ENCODE data around the gene GPC5. TPM values are rescaled to one million over a fixed set of nuclear protein-coding genes. Genes with fewer than 3 reads are reported as not detected.

The GPC5 gene
- total and polyA plus RNA-seq, 2 of the 13 experiments (the other 11 are each of a cell fraction or from before 2014, with no cell fraction given): 0.02 to 0.07 TPM

- Histone ChIP-seq H4K20me1 (ENCODE audit: insufficient read depth, low read length) (no peaks in the 10 kb centered on the region), H3K9me3 (ENCODE audit: low read length) (no peaks in the 10 kb centered on the region), H3K36me3 (replicated peaks in 1 of 2; ENCODE audit: control insufficient read depth in 1 of 2, insufficient read depth in 2 of 2, low read length in 2 of 2) (no peaks in the 10 kb centered on the region), H3K27ac (ENCODE audit: extremely low read length, insufficient read depth, low read length) (no peak overlapping the region), H3K27me3 (ENCODE audit: control insufficient read depth in 1 of 2, insufficient read depth in 2 of 2, low read length in 2 of 2) (no peaks in the 10 kb centered on the region), H3K4me2 (ENCODE audit: low read depth, low read length) (no peak overlapping the region), H3K4me3 (replicated peaks in 1 of 3; ENCODE audit: insufficient read depth in 1 of 3, low read depth in 2 of 3, low read length in 3 of 3) (no peak overlapping the region), H3K9ac (ENCODE audit: insufficient read depth, low read depth, low read length) (no peak overlapping the region), H2AFZ (ENCODE audit: low read length) (no peak overlapping the region), H3K79me2 (ENCODE audit: insufficient read depth, low read length) (no peaks in the 10 kb centered on the region), H3K4me1 (ENCODE audit: insufficient read depth, low read length) (no peaks in the 10 kb centered on the region)
- WGBS (ENCODE audit: low lambda C conversion rate): 6% methylated on average over 3 of the region's 3 CpGs
- no peak for TF ChIP-seq NONO (IDR thresholded peaks at IDR 0.05)
- no peak for TF ChIP-seq NONO (CRISPR knock-in tag; conservative IDR thresholded peaks at IDR 0.05)
- no peak for TF ChIP-seq SNAPC2 (CRISPR knock-in tag; IDR thresholded peaks at IDR 0.05)
- no peak for TF ChIP-seq RARG (CRISPR knock-in tag; IDR thresholded peaks at IDR 0.05; ENCODE audit: low read depth)
- TF ChIP-seq, protein P1, sequence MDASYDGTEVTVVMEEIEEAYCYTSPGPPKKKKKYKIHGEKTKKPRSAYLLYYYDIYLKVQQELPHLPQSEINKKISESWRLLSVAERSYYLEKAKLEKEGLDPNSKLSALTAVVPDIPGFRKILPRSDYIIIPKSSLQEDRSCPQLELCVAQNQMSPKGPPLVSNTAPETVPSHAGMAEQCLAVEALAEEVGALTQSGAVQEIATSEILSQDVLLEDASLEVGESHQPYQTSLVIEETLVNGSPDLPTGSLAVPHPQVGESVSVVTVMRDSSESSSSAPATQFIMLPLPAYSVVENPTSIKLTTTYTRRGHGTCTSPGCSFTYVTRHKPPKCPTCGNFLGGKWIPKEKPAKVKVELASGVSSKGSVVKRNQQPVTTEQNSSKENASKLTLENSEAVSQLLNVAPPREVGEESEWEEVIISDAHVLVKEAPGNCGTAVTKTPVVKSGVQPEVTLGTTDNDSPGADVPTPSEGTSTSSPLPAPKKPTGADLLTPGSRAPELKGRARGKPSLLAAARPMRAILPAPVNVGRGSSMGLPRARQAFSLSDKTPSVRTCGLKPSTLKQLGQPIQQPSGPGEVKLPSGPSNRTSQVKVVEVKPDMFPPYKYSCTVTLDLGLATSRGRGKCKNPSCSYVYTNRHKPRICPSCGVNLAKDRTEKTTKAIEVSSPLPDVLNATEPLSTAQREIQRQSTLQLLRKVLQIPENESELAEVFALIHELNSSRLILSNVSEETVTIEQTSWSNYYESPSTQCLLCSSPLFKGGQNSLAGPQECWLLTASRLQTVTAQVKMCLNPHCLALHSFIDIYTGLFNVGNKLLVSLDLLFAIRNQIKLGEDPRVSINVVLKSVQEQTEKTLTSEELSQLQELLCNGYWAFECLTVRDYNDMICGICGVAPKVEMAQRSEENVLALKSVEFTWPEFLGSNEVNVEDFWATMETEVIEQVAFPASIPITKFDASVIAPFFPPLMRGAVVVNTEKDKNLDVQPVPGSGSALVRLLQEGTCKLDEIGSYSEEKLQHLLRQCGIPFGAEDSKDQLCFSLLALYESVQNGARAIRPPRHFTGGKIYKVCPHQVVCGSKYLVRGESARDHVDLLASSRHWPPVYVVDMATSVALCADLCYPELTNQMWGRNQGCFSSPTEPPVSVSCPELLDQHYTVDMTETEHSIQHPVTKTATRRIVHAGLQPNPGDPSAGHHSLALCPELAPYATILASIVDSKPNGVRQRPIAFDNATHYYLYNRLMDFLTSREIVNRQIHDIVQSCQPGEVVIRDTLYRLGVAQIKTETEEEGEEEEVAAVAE (CRISPR knock-in tag; IDR thresholded peaks at IDR 0.05; ENCODE audit: borderline replicate concordance): no peak
- TF ChIP-seq SOX5 (CRISPR knock-in tag; IDR thresholded peaks at IDR 0.05; ENCODE audit: borderline replicate concordance): no peak
- no peak for TF ChIP-seq GTF2F1 (IDR thresholded peaks at IDR 0.05; ENCODE audit: low read length)
- TF ChIP-seq ZNF782 (CRISPR knock-in tag; IDR thresholded peaks at IDR 0.05; ENCODE audit: borderline replicate concordance): no peak
- no peak for TF ChIP-seq HNF4A (CRISPR knock-in tag; IDR thresholded peaks at IDR 0.05)
- TF ChIP-seq SP5 (CRISPR knock-in tag; IDR thresholded peaks at IDR 0.05; ENCODE audit: borderline replicate concordance, low read depth): no peak
- no peak for TF ChIP-seq ZNF281 (CRISPR knock-in tag; IDR thresholded peaks at IDR 0.05; ENCODE audit: borderline replicate concordance)
- TF ChIP-seq ZNF382 (CRISPR knock-in tag; IDR thresholded peaks at IDR 0.05; ENCODE audit: borderline replicate concordance): no peak
- no peak for TF ChIP-seq ATRX (CRISPR knock-in tag; IDR thresholded peaks at IDR 0.05; ENCODE audit: borderline replicate concordance)
- TF ChIP-seq ZNF225 (CRISPR knock-in tag; IDR thresholded peaks at IDR 0.05): no peak
- in situ Hi-C loops (cut with HindIII; ENCODE audit: extremely low pct_ligation_motif_present, low pct_unique_long_range_greater_than_20kb): no loop called here
- no peak for DNase-seq (ENCODE audit: low spot score)
- ChIA-PET POLR2A (no interaction called here), CTCF (ENCODE audit: low intra/inter-chr PET ratio, low total read pairs) (no interaction called here)
- FAIRE-seq: no peak
- intact Hi-C loops (cut with micrococcal nuclease; ENCODE audit: unreplicated experiment): no loop called here
- BruUV-seq (replicated peaks): no TSS peak
- ATAC-seq: no peak
These were observed 1496.0 kb downstream of the GPC5 start for GRCh38 chr13:92894447-92894846.

Measured in HepG2 (cell line).